Hepatocyte (in vitro differentiated cells): Measurements from ENCODE around the gene HECW1. TPM values are rescaled to one million over a fixed set of nuclear protein-coding genes. Genes with fewer than 3 reads are reported as not detected.

Experiments
- DNase-seq: peaks from one replicate; pipeline ENCODE4 v3.0.0-alpha.2; 2016; ENCODE audit warnings: low spot score
- H2AFZ ChIP-seq: fragments of 200-600 bp; sonication (generic); 2 replicates; pipeline ENCODE4 v1.6.0; 2016; ENCODE audit warnings: antibody characterized with exemption, mild to moderate bottlenecking
- H3K27ac ChIP-seq: fragments of 200-600 bp; sonication (generic); 2 replicates; pipeline ENCODE4 v1.5.1; 2016; ENCODE audit warnings: mild to moderate bottlenecking
- H3K27me3 ChIP-seq: fragments of 200-600 bp; sonication (generic); 2 replicates; pipeline ENCODE4 v1.6.1; 2016
- H3K36me3 ChIP-seq: fragments of 200-600 bp; sonication (generic); replicated peaks from 2 replicates; pipeline ENCODE4 v1.5.1; 2016; ENCODE audit warnings: low read depth; ENCODE audit not compliant: insufficient read depth
- H3K4me1 ChIP-seq: fragments of 200-600 bp; sonication (generic); 2 replicates; pipeline ENCODE4 v1.5.1; 2016; ENCODE audit warnings: mild to moderate bottlenecking, moderate library complexity; ENCODE audit not compliant: insufficient read depth
- H3K4me2 ChIP-seq: fragments of 200-600 bp; sonication (generic); 2 replicates; pipeline ENCODE4 v1.6.0; 2016
- H3K4me3 ChIP-seq: fragments of 200-600 bp; sonication (generic); 2 replicates; pipeline ENCODE4 v1.5.1; 2016; ENCODE audit warnings: mild to moderate bottlenecking
- H3K79me2 ChIP-seq: fragments of 200-600 bp; sonication (generic); 2 replicates; pipeline ENCODE4 v1.6.0; 2017; ENCODE audit warnings: mild to moderate bottlenecking
- H3K9me2 ChIP-seq: fragments of 200-600 bp; sonication (generic); replicated peaks from 2 replicates; pipeline ENCODE4 v1.6.0; 2017; ENCODE audit warnings: mild to moderate bottlenecking; ENCODE audit not compliant: insufficient read depth
- H3K9me3 ChIP-seq: fragments of 200-600 bp; sonication (generic); 2 replicates; pipeline ENCODE4 v1.5.1; 2016; ENCODE audit warnings: low read depth, mild to moderate bottlenecking
- H4K20me1 ChIP-seq: fragments of 200-600 bp; sonication (generic); 2 replicates; pipeline ENCODE4 v1.6.0; 2016; ENCODE audit warnings: mild to moderate bottlenecking; ENCODE audit not compliant: insufficient read depth, poor library complexity, severe bottlenecking
- CTCF ChIP-seq: fragments of 200-600 bp; sonication (generic); IDR thresholded peaks from 2 replicates; pipeline ENCODE4 v1.5.1; 2016; ENCODE audit warnings: antibody characterized with exemption, mild to moderate bottlenecking; ENCODE audit not compliant: poor library complexity
- EZH2 ChIP-seq: fragments of 200-600 bp; sonication (generic); IDR thresholded peaks from 2 replicates; pipeline ENCODE4 v1.6.1; 2016; ENCODE audit warnings: antibody characterized with exemption, mild to moderate bottlenecking, borderline replicate concordance
- EZH2phosphoT487 ChIP-seq: fragments of 200-600 bp; sonication (generic); IDR thresholded peaks from one replicate; pipeline ENCODE4 v1.6.1; 2018; ENCODE audit warnings: antibody characterized with exemption, mild to moderate bottlenecking, low read depth, moderate library complexity; ENCODE audit not compliant: unreplicated experiment, severe bottlenecking
- WGBS: methylation state at CpG from one replicate; pipeline ENCODE4 v1.1.6; 2016; ENCODE audit warnings: low lambda C conversion rate; ENCODE audit errors: missing lambda C conversion rate; 5-methylcytosine and 5-hydroxymethylcytosine counted together
- polyA plus RNA-seq: library from polyadenylated mRNA; unstranded; fragments of >200 nt; fragmentation: Nextera tagmentation; extraction: Ambion mirVana; gene quantifications from 2 replicates; pipeline ENCODE4 v1.2.1, GENCODE V29; 2016
- total RNA-seq: library from RNA; depleted of rRNA; stranded (reverse); fragments of >200 nt; gene quantifications from 2 replicates; pipeline ENCODE4 v1.2.3, GENCODE V29; 2014

The HECW1 gene
- total and polyA plus RNA-seq, 2 experiments from 2014 or later = 1.5 to 7.6 TPM

GRCh38 chr7:43249823-43250145, 137.3 kb downstream of the HECW1 start:
- Histone ChIP-seq H3K9me2 (no peaks in the 10 kb centered on the region), H3K9me3 (no peaks in the 10 kb centered on the region), H3K4me3 (no peak overlapping the region), H3K79me2 (no peaks in the 10 kb centered on the region), H4K20me1 (no peaks in the 10 kb centered on the region), H3K4me2 (peak overlapping the region; percentile 42), H3K4me1 (peaks cover 5% of the 10 kb centered on the region), H3K27me3 (no peaks in the 10 kb centered on the region), H3K27ac (peak overlapping the region; percentile 61), H3K36me3 (no peaks in the 10 kb centered on the region), H2AFZ (peak overlapping the region; percentile 25)
- peak; percentile 9 for DNase-seq
- TF ChIP-seq EZH2phosphoT487 (no peak), CTCF (no peak), EZH2 (no peak)
- 75% methylated on average over 9 of the region's 9 CpGs for WGBS

GRCh38 chr7:43260980-43261878, 148.8 kb downstream of the HECW1 start:
- H3K9me2 ChIP-seq = no peaks in the 10 kb centered on the region
- H3K36me3 ChIP-seq = no peaks in the 10 kb centered on the region
- no peak overlapping the region for H2AFZ ChIP-seq
- no peak overlapping the region for H3K4me2 ChIP-seq
- no peaks in the 10 kb centered on the region for H3K79me2 ChIP-seq
- H4K20me1 ChIP-seq = no peaks in the 10 kb centered on the region
- H3K9me3 ChIP-seq = no peaks in the 10 kb centered on the region
- no peak overlapping the region for H3K4me3 ChIP-seq
- H3K27ac ChIP-seq = no peak overlapping the region
- peak; percentile 90 for TF ChIP-seq CTCF
- TF ChIP-seq EZH2phosphoT487 = no peak
- no peak for TF ChIP-seq EZH2
- DNase-seq = peak; percentile 90
- no peaks in the 10 kb centered on the region for H3K4me1 ChIP-seq
- H3K27me3 ChIP-seq = no peaks in the 10 kb centered on the region
- 32% methylated on average over 8 of the region's 8 CpGs for WGBS

GRCh38 chr7:43265139-43265538, 152.7 kb downstream of the HECW1 start:
- Histone ChIP-seq H3K4me2 (no peak overlapping the region), H3K9me2 (no peaks in the 10 kb centered on the region), H3K4me1 (no peaks in the 10 kb centered on the region), H3K27me3 (no peaks in the 10 kb centered on the region), H3K9me3 (no peaks in the 10 kb centered on the region), H3K4me3 (no peak overlapping the region), H4K20me1 (no peaks in the 10 kb centered on the region), H2AFZ (no peak overlapping the region), H3K27ac (no peak overlapping the region), H3K79me2 (no peaks in the 10 kb centered on the region), H3K36me3 (no peaks in the 10 kb centered on the region)
- TF ChIP-seq EZH2phosphoT487 (no peak), CTCF (no peak), EZH2 (no peak)
- DNase-seq = no peak
- 93% methylated on average over 3 of the region's 3 CpGs for WGBS
